Progenitor cell of endocrine pancreas (in vitro differentiated cells): ENCODE data around the gene IKZF1. TPM values are rescaled to one million over a fixed set of nuclear protein-coding genes. Genes with fewer than 3 reads are reported as not detected.

Source experiments
- DNase-seq: peaks from one replicate; pipeline ENCODE4 v3.0.0; 2021; ENCODE audit warnings: low spot score; ENCODE audit not compliant: unreplicated experiment
- H3K27ac Mint-ChIP-seq: 2 replicates; pipeline ENCODE4 v1.8.0; 2021; ENCODE audit warnings: mild to moderate bottlenecking, moderate library complexity, mixed read lengths
- H3K27me3 Mint-ChIP-seq: 2 replicates; pipeline ENCODE4 v1.8.0; 2021; ENCODE audit warnings: mixed read lengths
- H3K36me3 Mint-ChIP-seq: 2 replicates; pipeline ENCODE4 v1.8.0; 2022; ENCODE audit warnings: mixed read lengths; ENCODE audit not compliant: insufficient read depth
- H3K4me1 Mint-ChIP-seq: 2 replicates; pipeline ENCODE4 v1.8.0; 2021; ENCODE audit warnings: low read depth, mixed read lengths
- H3K4me3 Mint-ChIP-seq: 2 replicates; pipeline ENCODE4 v1.8.0; 2021; ENCODE audit warnings: low read depth, mild to moderate bottlenecking, moderate library complexity, mixed read lengths
- H3K9me3 Mint-ChIP-seq: 2 replicates; pipeline ENCODE4 v1.8.0; 2021; ENCODE audit warnings: low read depth, mixed read lengths
- CTCF ChIP-seq: fragments of 200-600 bp; sonication (generic); IDR thresholded peaks from one replicate; pipeline ENCODE4 v1.5.0; 2021; ENCODE audit warnings: antibody characterized with exemption, mild to moderate bottlenecking; ENCODE audit not compliant: unreplicated experiment
- total RNA-seq: library from RNA; stranded (reverse); gene quantifications from 2 replicates; pipeline ENCODE4 v1.2.1, GENCODE V29; 2021

IKZF1 gene
- total RNA-seq, 1 donor from 2014 or later = 0.36 TPM

- Mint-ChIP-seq H3K36me3 (no peaks in the 10 kb centered on the region), H3K4me1 (peaks cover 9% of the 10 kb centered on the region), H3K27me3 (no peaks in the 10 kb centered on the region), H3K4me3 (no peak overlapping the region), H3K27ac (no peak overlapping the region), H3K9me3 (no peaks in the 10 kb centered on the region)
- no peak for TF ChIP-seq CTCF
- DNase-seq = no peak
These were observed 123.0 kb downstream of the IKZF1 start for GRCh38 chr7:50427518-50427917.

- Mint-ChIP-seq H3K27me3 (no peaks in the 10 kb centered on the region), H3K9me3 (no peaks in the 10 kb centered on the region), H3K4me3 (no peak overlapping the region), H3K4me1 (peaks cover 9% of the 10 kb centered on the region), H3K36me3 (no peaks in the 10 kb centered on the region), H3K27ac (no peak overlapping the region)
- no peak for TF ChIP-seq CTCF
- DNase-seq = no peak
These were observed 124.4 kb downstream of the IKZF1 start for GRCh38 chr7:50428911-50429310.

GRCh38 chr7:50431316-50431715 is 126.8 kb downstream of the IKZF1 start:
- TF ChIP-seq CTCF = no peak
- H3K27me3 Mint-ChIP-seq = no peaks in the 10 kb centered on the region
- no peaks in the 10 kb centered on the region for H3K36me3 Mint-ChIP-seq
- H3K9me3 Mint-ChIP-seq = no peaks in the 10 kb centered on the region
- peaks cover 8% of the 10 kb centered on the region for H3K4me1 Mint-ChIP-seq
- H3K27ac Mint-ChIP-seq = no peak overlapping the region
- no peak for DNase-seq
- no peak overlapping the region for H3K4me3 Mint-ChIP-seq

GRCh38 chr7:50431722-50432305 is 127.3 kb downstream of the IKZF1 start:
- Mint-ChIP-seq H3K36me3 (peaks cover 1% of the 10 kb centered on the region), H3K4me3 (no peak overlapping the region), H3K27ac (no peak overlapping the region), H3K9me3 (no peaks in the 10 kb centered on the region), H3K4me1 (peaks cover 3% of the 10 kb centered on the region), H3K27me3 (no peaks in the 10 kb centered on the region)
- no peak for TF ChIP-seq CTCF
- no peak for DNase-seq

- no peaks in the 10 kb centered on the region for H3K9me3 Mint-ChIP-seq
- H3K27me3 Mint-ChIP-seq = no peaks in the 10 kb centered on the region
- peaks cover 4% of the 10 kb centered on the region for H3K36me3 Mint-ChIP-seq
- no peaks in the 10 kb centered on the region for H3K4me1 Mint-ChIP-seq
- TF ChIP-seq CTCF = no peak
- DNase-seq = no peak
- no peak overlapping the region for H3K27ac Mint-ChIP-seq
- no peak overlapping the region for H3K4me3 Mint-ChIP-seq
These were observed 131.8 kb downstream of the IKZF1 start for GRCh38 chr7:50436133-50436806.
